Loucy (cell line): ENCODE results near the gene ALDH3A2.

Experiments used
- H2AFZ ChIP-seq: fragments of 200-600 bp; sonication (generic); 2 replicates; pipeline ENCODE4 v1.6.0; 2016; ENCODE audit warnings: antibody characterized with exemption, mild to moderate bottlenecking, low read length, moderate library complexity
- H3F3A ChIP-seq: fragments of 200-600 bp; 2 replicates; pipeline ENCODE4 v1.6.0; 2016; ENCODE audit warnings: antibody characterized with exemption, low read depth, mild to moderate bottlenecking
- H3K27me3 ChIP-seq: fragments of 200-600 bp; sonication (generic); 2 replicates; pipeline ENCODE4 v1.6.1; 2014; ENCODE audit warnings: low read length, mild to moderate bottlenecking; ENCODE audit not compliant: insufficient read depth, poor library complexity, severe bottlenecking
- H3K36me3 ChIP-seq: fragments of 200-600 bp; sonication (generic); 2 replicates; pipeline ENCODE4 v1.6.1; 2016; ENCODE audit warnings: low read length; ENCODE audit not compliant: insufficient read depth
- H3K4me1 ChIP-seq: fragments of 200-600 bp; sonication (generic); 2 replicates; pipeline ENCODE4 v1.5.1; 2014; ENCODE audit warnings: low read length, mild to moderate bottlenecking; ENCODE audit not compliant: insufficient read depth, poor library complexity, severe bottlenecking
- H3K4me2 ChIP-seq: fragments of 200-600 bp; sonication (generic); 2 replicates; pipeline ENCODE4 v1.6.0; 2014; ENCODE audit warnings: antibody characterized with exemption, low read length, low read depth, mild to moderate bottlenecking; ENCODE audit not compliant: poor library complexity, severe bottlenecking
- H3K4me3 ChIP-seq: fragments of 200-600 bp; sonication (generic); 2 replicates; pipeline ENCODE4 v1.5.1; 2014; ENCODE audit warnings: low read length, mild to moderate bottlenecking, mixed read lengths; ENCODE audit not compliant: poor library complexity, severe bottlenecking
- H3K79me2 ChIP-seq: fragments of 200-600 bp; sonication (generic); 2 replicates; pipeline ENCODE4 v1.6.1; 2014; ENCODE audit warnings: low read length; ENCODE audit not compliant: insufficient read depth
- H3K9ac ChIP-seq: fragments of 200-600 bp; sonication (generic); 2 replicates; pipeline ENCODE4 v1.6.0; 2014; ENCODE audit warnings: mild to moderate bottlenecking, low read depth, low read length, moderate library complexity; ENCODE audit not compliant: poor library complexity, severe bottlenecking
- H3K9me2 ChIP-seq: fragments of 200-600 bp; sonication (generic); replicated peaks from 2 replicates; pipeline ENCODE4 v1.6.1; 2016; ENCODE audit warnings: low read depth, low read length, mixed read lengths
- H3K9me3 ChIP-seq: fragments of 200-600 bp; sonication (generic); 2 replicates; pipeline ENCODE4 v1.6.1; 2014; ENCODE audit warnings: mild to moderate bottlenecking, antibody characterized with exemption, low read length, low read depth; ENCODE audit not compliant: insufficient read depth
- H4K20me1 ChIP-seq: fragments of 200-600 bp; sonication (generic); 2 replicates; pipeline ENCODE4 v1.6.0; 2014; ENCODE audit warnings: antibody characterized with exemption, low read length, mild to moderate bottlenecking; ENCODE audit not compliant: insufficient read depth, poor library complexity, severe bottlenecking
- CTCF ChIP-seq: fragments of 200-600 bp; sonication (generic); conservative IDR thresholded peaks from 2 replicates; pipeline ENCODE4 v1.5.1; 2014; ENCODE audit warnings: mild to moderate bottlenecking, antibody characterized with exemption, low read length
- EZH2phosphoT487 ChIP-seq: fragments of 200-600 bp; IDR thresholded peaks from 2 replicates; pipeline ENCODE4 v1.6.1; 2018; ENCODE audit warnings: antibody characterized with exemption, mild to moderate bottlenecking, moderate library complexity, borderline replicate concordance

Gene ALDH3A2

GRCh38 chr17:19631905-19632304 lies 16.6 kb upstream of the ALDH3A2 start:
- TF ChIP-seq EZH2phosphoT487, result no peak
- no peak for TF ChIP-seq CTCF
- no peak overlapping the region for H3K4me3 ChIP-seq
- H3K79me2 ChIP-seq, result no peaks in the 10 kb centered on the region
- H3K4me1 ChIP-seq, result no peaks in the 10 kb centered on the region
- H2AFZ ChIP-seq, result no peak overlapping the region
- no peaks in the 10 kb centered on the region for H3K27me3 ChIP-seq
- no peaks in the 10 kb centered on the region for H3K36me3 ChIP-seq
- H3K9me2 ChIP-seq, result no peaks in the 10 kb centered on the region
- H3F3A ChIP-seq, result no peaks in the 10 kb centered on the region
- H4K20me1 ChIP-seq, result no peaks in the 10 kb centered on the region
- no peak overlapping the region for H3K9ac ChIP-seq
- H3K4me2 ChIP-seq, result no peak overlapping the region
- H3K9me3 ChIP-seq, result no peaks in the 10 kb centered on the region

GRCh38 chr17:19641687-19642372 lies 6.7 kb upstream of the ALDH3A2 start:
- Histone ChIP-seq H3K9ac (no peak overlapping the region), H3K27me3 (no peaks in the 10 kb centered on the region), H3K9me3 (no peaks in the 10 kb centered on the region), H3K4me2 (no peak overlapping the region), H2AFZ (no peak overlapping the region; the same call in 1 of the 2 replicates), H3K4me3 (no peak overlapping the region), H3K36me3 (no peaks in the 10 kb centered on the region), H3K9me2 (no peaks in the 10 kb centered on the region), H3F3A (no peaks in the 10 kb centered on the region), H3K79me2 (no peaks in the 10 kb centered on the region), H4K20me1 (no peaks in the 10 kb centered on the region), H3K4me1 (no peaks in the 10 kb centered on the region)
- TF ChIP-seq CTCF (no peak), EZH2phosphoT487 (no peak)

GRCh38 chr17:19642373-19642893 lies 6.1 kb upstream of the ALDH3A2 start:
- Histone ChIP-seq H4K20me1 (no peaks in the 10 kb centered on the region), H3K4me2 (no peak overlapping the region), H3K79me2 (no peaks in the 10 kb centered on the region), H3F3A (no peaks in the 10 kb centered on the region), H3K36me3 (no peaks in the 10 kb centered on the region), H3K9me2 (no peaks in the 10 kb centered on the region), H2AFZ (no peak overlapping the region), H3K4me3 (no peak overlapping the region), H3K27me3 (no peaks in the 10 kb centered on the region), H3K9me3 (no peaks in the 10 kb centered on the region), H3K4me1 (no peaks in the 10 kb centered on the region), H3K9ac (no peak overlapping the region)
- no peak for TF ChIP-seq EZH2phosphoT487
- TF ChIP-seq CTCF, result no peak
